ENCODE measurements around the gene AHNAK.
"Not testable (repeated sequence)": the region's sequence is repeated elsewhere in the genome, so short reads cannot be mapped to it uniquely, and the experiment has no call there.

Gene AHNAK

DNA sequence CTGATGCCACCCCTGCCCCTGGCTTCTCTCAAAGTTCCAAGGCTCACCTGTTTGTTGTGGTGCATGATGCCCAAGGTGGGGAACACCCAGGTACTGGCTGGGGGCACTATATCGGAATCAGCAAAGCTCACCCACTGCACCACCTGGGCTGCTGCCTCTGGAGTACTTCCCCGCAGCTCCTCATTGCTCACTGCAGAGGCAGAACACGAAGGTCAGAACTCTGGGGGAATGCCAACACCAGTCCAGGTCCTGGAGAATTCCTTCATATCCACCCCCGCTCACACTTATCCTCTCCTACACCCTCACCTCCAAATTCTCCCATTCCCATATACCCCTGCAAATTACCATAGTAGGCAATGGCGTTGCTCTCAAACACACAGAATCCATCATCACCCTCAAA is 24.9 kb upstream of the AHNAK start:
- not testable (repeated sequence) for DNase-seq

DNA sequence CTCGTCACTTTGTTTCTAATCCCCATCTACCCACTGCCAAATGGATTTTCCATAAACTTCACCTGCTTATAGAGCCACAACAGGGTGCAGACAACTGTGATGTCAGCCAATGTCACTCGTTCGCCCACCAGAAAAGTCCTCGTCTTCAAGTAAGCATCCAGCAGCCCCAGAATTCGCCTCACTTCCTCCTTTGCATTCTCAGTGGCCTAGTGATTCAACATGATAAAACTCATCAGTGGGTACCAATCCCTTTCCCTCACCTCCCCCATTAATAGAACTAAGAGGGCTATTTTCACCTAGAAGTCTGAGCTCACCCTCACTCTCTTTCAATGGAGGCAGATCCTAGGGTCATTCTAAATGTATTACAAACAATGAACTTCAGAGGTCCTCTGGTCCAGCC is 24.3 kb upstream of the AHNAK start:
- DNase-seq = not testable (repeated sequence)

DNA sequence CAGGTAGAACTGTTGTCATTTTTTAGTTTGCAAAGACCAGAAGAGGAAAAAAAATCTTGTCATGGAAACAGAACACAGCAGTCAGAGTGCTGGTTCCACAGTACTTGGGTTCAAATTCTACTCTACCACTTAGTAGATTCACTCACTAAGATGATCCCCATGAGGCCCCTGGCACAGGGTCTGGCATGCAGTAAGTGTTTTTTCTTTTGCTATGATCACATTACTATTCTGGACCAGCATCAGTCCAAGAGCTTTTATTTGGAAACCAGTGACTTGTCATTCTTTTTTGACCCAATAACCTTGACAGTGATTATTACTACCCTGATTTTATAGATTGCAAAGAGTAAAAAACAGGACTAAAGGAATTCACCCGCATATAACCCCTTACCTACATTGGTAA is 23.0 kb upstream of the AHNAK start:
- no peak for DNase-seq

DNA sequence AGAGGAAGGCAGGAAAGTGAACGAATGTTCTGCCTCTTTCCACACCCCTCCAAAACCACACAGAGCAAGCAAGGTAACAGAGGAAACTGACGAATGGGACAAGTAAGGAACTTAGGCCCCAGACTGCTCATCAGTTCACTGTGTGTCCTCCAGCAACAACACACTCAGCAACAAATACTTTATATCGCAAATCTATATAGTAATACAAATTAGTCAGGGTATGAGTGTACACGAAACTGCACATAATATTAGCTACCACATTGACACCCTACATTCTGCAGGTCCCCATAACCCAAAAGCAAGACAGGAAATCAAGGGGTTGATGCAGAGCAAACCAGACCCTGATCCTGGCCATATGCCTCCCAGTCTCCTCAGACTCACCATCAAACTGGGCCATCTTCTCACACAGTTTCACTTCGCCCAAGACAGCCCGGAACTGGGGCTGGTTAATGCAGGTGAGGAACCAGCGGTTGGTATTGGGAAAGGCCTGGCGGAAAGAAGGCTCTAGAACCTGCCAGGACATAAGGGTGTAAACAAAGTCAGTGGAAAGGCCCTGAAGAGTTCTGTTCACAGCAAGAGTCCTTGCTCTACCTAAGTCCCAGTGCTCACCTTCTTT is 20.5 kb upstream of the AHNAK start:
- DNase-seq = no peak

DNA sequence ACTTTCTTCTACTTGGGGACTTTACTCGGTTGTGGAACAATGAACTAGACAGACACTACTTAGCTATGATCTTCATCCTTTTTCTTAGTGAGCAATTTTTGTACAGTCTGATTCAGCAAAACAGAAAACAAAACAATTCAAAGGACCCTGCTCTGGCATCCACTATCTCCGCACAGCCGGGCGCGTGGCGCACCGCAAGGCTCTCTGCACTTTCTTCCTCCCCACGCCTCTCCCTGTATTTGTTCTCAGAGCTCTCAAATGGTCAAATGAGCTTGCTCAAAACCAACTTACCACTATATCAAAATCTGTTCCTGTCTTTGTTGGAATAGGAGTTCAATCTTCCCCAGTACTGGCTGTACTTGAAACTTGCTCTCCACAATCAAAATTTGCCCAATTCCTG is 19.6 kb upstream of the AHNAK start:
- DNase-seq = no peak

DNA sequence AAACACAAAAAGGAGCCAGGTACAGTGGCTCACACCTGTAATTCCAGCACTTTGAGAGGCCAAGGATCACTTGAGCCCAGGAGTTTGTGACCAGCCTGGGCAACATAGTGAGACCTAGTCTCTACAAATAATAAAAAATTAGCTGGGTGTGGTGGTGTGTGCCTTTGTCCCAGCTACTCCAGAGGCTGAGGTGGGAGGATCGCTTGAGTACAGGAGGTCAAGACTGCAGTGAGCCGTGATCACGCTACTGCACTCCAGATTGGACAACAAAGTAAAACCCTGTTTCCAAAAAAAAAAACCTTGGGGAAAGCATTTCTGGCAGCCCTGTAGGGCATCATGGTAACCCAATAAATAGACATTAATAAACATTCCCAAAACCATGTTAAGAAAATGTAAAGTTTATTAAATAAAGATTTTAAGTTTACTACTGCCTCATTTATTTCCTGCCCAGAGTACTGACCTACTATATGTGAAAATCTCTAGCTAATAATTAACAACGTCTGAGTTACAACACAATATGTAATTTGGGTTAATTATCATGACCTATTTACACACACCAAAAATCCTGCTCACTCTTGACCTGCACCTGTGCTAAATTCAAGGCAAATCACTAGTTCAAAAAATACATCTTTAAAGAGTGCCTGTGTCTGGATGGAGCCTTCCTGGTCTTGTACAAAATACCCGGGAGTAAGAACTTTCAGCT is 18.6 kb upstream of the AHNAK start:
- no peak for DNase-seq

DNA sequence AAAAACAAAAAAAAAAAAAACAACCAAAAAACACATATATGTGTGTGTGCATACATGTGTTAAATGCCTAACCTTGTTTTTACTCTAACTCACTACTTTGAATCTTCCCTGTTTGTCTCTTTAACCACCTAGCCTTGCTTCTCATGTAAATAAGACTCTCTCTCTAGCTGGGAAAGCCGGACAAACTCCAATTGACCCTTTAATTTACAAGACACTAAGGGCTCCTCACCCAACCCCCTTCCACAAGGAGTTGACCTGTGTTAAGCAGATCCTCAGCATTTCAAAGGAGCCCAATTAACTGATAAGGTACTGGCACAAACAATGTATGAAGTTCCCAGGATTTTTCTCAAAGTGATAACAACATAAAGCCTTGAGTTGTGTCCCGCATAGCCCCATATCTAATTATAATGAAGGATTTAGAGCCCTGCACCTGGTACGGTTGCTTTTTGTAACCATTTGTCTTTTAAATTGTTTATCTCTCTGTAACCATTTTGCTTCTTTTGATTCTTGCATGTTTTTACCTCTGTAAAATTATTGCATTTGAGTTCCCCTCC is 15.1 kb upstream of the AHNAK start:
- not testable (repeated sequence) for DNase-seq

DNA sequence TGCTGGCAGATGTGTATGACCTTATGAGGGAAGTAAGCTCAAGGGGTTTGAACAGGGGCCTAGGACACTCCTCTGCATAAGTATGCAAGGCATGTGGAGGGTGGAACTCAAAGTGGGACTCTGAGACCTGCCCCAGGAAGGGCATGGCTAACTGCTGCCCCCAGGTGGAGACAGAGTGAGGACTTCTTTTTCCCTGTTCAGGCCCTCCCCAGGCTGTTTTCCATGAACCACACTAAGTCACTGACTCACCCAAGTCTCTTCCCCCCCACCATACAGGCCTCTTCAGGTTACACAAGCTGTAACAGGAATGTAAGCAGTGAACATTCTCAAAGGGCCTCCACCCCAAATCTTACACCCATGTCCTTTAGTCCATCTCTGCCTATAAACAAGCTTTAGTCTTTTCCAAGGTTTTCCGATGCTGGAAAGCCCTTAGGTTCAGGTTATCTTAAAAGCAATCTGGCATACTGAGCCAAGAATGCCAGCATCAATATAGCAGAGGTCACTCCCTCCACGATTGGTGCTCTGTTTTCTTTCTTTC is 14.0 kb upstream of the AHNAK start:
- peak; percentile 98 for DNase-seq

DNA sequence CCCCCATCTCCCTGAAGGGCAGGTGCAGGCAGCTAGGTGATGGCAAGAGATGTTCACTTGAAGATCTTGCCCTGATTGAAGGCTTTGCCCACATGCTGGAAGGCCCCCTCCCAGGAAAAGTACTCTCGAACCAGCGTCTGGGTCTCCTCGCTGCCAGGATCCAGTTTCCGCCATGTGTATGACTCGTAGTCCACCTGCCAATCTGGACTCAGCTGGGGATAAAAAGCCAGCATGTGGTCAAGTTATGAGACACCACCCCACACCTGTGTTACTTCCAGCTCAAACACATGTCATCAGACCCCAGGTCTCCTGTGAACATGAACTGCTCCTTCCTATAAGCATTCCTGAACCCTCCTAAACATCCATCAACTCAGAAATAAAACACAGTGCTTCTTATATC is 13.0 kb upstream of the AHNAK start:
- DNase-seq = not testable (repeated sequence)

DNA sequence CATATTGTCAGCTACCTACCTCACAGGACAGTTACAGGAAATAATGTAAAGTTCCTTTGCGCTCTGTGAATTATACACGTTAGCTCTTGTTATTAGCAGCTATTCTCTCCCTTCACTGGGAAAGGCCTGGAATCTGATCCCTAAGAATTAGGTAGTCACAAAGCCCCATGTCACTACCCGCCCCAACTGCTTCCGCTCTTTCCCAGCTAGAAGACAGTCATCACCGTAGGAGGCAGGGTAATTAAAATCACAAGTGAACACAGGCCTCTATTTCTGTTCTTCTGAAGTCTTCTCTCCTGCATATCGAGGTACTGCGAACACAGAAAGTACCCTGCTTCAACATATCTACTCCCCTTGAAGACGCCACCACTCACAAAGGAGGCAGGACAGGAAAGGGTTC is 12.6 kb upstream of the AHNAK start:
- DNase-seq = no peak

DNA sequence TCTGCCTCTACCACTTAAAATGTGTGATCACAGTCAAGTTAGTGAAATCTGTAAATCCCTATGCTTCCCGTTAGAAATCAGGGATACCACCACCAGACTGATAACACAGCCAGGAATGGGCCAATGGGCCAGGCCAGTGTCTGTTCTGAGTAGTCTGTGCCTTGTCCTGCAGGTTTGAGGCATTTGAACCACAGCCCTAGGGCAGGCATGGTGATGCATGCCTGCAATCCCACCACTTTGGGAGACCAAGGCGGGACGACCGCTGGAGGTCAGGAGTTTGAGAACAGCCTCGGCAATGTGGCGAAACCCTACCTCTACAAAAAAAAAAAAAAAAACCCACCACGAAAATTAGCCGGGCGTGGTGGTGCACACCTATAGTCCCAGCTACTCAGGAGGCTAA is 12.1 kb upstream of the AHNAK start:
- DNase-seq = no peak

DNA sequence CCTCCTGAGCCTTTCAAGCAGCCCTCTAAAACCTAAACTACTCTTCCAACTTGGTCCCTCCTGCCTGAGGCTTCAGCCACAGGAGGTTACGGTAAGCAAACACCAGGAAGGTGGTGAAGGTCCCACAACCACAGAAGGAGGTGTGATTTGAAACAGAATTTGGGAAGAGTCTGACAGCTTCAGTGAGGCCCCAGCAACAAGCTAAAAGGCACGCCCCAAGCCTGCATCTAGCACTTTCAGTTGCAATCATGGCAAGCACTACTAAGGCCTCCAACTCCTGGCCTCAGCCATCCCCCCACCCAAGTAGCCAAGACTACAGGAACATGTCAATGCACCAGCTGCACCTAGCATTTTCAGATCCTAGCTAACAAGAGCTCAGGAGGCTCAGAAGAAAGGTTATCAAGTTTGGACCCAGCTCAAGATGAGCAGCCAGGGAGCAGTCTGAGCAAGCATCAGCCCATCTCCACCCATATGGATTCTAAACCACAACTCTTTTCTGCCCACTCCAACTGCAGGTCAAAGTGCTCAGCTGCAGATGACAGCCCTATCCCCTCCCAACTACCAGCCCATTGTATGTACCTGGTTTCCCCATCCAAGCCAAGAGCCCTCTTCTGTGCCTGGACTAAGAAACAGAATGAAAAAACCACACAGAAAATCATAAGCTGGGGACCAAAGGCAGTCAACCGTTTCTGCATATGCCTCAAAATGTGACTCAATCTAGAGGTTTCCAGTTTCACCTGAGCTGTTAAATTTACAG is 10.4 kb upstream of the AHNAK start:
- DNase-seq = no peak

DNA sequence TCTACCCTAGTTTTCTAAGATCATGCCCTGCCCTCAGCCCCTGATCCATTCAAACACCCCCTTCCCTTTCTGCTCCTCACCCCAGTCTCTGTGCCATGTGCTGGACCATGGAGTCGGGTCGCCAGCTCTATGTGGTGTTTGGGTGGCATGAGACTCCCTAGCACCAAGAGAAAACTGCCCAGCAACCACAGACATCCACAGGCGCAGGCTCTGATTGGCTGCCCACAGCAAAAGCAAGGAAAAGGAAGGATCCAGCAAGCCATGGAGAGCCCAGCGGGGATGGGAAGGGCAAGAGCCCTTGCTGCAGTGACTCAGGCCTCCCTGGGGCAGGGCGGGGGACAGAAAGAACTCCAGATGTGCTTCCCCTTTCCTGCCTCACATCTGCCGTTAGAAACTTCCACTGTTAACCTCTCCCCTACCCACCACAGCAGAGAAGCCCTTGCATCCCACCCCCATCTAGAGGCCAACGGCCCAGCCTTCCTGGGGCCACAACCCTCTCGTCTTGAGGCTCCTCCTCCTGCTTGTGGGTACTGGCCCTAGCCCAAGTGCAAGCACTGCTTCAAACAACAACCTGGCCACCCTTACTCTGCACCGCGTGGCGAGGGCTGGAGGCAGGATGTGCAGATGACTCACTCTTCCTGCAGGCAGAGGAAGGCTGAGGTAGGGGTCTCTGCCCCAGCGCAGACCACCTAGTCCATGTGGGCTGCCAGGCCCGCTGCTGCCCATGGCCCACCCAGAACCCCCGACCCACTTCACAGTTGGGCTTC is 9.7 kb upstream of the AHNAK start:
- peak; percentile 95 for DNase-seq

DNA sequence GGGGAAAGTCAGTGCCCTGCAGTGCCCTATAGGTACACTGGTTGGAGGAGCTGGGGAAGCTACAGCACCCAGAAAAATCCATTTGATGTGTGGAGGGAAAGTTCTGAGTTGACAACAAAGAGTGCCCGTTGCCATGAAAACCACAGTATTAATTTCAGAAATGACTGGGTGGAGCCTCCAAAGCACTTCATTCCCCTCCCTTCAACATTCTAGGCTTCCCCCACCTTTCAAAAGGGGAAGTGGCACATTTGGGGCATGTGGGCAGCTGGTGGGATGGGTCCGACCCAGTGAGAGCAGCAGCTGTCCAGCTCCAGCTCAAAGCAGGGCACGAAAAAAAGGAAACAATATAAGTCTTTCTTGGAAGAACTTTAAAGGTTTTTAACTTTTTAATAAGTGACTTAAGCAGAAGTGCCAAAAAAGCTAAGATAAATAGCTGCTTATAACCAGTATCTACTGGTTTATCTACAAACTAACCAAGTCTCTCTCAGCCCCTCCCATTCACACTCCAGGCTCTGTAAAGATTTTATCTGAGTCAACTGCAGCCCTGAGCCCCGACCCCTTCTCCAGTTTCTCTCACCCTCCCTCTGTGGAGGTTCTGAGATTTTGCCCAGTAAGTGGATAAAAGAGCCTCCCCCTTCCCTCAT is 9.0 kb upstream of the AHNAK start:
- no peak for DNase-seq

DNA sequence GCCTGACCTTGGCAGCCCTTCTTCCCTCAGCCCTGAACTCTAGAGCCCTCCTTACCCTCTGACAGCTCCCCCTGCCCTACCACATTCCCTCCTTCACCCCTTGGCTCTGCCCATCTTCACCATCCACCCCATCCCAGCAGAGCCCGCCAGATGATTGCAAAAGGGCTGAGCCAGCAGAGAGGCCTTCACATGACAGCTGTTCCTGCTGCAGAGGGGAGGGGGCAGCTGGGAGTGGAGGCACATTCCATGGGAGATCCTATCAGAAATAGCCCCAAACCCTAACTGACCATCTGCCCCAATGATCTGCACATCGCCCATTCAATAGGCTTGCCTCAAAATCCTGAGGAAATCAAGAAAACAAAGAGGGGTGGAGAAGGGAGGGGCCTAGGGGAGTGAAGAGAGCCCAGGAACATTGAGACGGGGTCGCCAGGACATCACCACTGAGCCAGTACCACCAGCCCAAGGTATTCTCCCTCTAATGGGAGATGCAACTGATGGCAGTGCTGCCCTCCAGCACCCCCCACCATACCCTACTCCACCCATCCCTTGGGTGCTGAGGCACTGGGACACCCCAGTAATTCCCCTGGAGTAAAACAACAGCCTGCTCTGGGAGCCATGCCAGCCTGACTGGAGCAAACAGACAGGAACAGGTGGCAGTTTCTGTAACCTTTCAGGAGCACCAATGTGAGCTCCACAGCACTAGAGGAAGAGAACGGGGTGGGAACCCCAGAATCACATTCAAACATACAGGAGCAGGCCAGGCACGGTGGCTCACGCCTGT is 8.0 kb upstream of the AHNAK start:
- DNase-seq = no peak

DNA sequence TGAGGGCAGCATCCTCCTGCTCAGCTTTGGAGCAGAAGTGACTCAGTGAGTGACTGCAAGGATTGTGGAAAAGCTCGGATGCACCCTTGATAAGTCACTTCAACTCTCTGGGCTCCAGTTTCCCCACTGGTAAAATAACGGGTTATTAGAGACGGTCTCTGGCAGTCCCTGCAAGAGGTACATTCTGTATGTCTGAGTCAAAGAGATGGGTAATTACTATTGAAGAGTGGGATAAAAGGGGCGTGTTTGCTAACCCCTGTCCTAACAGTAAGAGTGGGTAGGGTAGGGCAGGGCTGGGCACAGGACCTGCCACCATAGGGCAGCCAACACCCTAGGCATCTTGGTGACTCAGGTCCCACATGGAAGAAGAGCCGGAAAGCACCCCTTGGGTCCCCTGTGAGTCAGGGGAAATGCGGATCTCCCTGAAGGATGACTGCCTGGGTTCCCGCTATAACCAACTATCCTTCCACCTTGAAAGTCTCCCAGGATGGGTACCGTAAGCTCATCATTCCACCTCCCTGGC is 7.3 kb upstream of the AHNAK start:
- DNase-seq = peak; percentile 90

DNA sequence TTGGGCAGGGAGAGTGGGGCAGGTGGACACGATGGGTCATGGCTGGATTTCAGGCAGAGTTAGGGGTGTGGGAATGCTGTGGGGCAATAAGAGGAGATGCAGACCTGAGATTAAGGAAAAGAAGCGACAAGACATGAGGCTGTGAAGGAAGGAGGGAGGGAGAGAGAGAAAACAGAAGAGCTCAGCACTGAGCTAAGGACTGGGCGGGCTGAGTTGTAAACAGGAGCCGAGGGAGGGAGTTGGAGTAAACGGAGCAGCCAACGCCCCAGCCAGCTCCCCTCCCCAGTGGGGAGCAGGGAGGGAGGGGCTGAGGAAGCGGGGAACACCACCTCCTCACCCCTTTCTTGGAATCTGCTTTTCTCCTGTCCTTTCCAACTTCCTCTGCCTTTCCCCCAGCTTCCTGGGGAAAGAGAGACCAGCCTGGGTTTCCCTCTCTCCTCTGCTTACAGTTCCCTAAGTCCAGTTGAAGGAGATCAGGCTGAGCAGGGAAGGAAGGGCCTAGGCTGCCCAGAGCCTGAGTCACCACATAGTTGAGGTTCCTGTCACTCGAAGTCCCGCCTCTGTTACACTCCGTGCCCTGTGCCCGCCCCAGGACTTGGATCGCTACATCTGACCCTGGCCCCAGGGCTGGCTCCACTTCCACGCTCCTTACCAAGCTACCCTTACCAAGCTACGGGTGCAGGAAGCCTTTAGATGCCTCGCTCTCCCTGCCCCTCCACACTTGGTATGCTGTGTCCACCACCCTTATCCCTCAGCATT is 6.7 kb upstream of the AHNAK start:
- peak; percentile 94 for DNase-seq

DNA sequence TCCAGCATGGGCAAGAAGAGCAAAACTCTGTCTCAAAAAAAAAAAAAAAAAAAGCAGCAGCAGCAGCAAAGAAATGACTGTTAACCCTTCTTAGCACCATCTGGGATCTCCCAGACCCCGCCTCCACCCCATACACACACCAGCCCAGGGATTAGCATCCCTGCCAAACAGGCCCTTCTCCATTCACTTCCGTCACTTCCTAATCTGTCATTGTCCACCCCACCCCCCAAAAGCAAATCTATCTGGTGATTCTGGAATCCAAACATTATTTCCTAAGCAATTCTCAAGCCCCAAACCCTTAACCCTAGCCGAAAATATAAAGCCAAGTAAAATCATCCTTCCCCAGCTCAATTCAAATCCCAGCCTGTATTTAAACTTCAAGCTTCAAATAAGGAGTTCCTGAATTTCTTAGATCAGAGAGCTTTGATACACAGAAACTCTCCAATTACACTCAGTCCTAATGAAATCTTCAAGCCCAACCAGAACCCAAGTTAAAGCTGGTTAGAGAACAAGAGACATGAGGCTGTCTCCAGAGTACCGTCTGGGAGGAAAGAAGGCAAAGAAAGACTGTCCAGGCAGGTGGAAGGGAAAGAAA is 6.0 kb upstream of the AHNAK start:
- peak; percentile 75 for DNase-seq

DNA sequence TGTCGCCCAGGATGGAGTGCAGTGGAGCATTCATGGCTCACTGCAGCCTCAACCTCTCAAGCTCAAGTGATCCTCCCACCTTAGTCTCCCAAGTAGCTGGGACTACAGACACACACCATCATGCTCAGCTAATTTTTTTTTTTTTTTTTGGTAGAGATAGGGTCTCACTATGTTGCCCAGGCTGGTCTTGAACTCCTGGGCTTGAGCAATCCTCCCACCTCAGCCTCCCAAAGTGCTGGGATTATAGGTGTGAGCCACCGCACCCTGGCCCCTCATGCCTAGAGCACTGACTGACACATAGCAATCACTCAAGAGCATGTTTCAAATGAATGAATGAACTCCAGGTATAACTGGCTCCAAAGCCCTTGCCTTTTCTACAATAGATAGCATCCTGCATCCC is 3.9 kb upstream of the AHNAK start:
- DNase-seq = not testable (repeated sequence)

Measured in fibroblast of upper back skin (primary cell).